ENCODE results near the gene GLDC.

Gene GLDC

DNA sequence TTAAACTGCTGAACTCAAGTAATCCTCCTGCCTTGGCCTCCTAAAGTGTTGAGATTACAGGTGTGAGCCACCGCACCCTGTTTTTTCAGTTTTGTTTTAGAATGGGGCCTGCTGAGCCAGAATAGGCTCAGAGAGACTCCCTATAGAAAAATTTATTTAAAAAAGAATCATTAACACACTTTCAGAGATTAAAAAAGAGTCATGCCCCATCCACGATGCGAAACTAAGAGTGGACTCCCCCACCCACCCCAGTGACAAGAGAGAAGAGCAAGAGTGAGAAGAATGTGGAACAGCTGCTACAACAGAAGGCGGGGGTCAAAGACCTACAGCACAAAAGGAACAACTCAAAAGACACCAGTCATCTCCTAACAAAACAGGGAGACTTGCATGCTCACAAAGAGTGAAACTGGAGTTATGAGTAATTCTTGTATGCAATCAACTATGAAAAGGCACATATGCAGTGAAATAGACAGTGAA is 47.2 kb downstream of the GLDC start:
- TF ChIP-seq, protein P1, sequence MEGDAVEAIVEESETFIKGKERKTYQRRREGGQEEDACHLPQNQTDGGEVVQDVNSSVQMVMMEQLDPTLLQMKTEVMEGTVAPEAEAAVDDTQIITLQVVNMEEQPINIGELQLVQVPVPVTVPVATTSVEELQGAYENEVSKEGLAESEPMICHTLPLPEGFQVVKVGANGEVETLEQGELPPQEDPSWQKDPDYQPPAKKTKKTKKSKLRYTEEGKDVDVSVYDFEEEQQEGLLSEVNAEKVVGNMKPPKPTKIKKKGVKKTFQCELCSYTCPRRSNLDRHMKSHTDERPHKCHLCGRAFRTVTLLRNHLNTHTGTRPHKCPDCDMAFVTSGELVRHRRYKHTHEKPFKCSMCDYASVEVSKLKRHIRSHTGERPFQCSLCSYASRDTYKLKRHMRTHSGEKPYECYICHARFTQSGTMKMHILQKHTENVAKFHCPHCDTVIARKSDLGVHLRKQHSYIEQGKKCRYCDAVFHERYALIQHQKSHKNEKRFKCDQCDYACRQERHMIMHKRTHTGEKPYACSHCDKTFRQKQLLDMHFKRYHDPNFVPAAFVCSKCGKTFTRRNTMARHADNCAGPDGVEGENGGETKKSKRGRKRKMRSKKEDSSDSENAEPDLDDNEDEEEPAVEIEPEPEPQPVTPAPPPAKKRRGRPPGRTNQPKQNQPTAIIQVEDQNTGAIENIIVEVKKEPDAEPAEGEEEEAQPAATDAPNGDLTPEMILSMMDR (IDR thresholded peaks at IDR 0.05; ENCODE audit: insufficient read depth, low read depth, low read length, missing control alignments): no peak
- peak; percentile 94 for DNase-seq (ENCODE audit: low read depth)
- H3K4me3 ChIP-seq (ENCODE audit: low read depth, low read length): no peak overlapping the region

DNA sequence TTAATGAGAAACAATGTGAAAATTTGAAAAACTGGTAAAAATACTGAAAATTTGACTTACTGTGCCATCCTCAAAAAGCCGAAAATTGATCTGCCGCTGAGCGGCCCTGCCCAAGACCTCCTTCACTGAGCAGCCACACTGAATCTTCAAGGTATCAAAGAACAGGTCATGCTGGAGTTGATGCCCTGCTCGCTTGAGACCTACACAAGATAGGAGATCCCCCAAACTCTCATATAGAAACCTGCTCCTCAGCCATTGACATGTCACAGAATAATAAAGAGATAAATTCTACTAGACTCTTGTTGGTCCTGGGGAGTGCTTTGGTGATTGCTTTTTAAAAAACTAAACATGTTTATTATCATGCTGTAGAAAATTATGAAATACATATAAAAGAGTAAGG is 52.7 kb downstream of the GLDC start:
- H3K4me3 ChIP-seq (ENCODE audit: low read depth, low read length): no peak overlapping the region
- DNase-seq (ENCODE audit: low read depth): no peak
- TF ChIP-seq, protein P1 (IDR thresholded peaks at IDR 0.05; ENCODE audit: insufficient read depth, low read depth, low read length, missing control alignments): no peak

DNA sequence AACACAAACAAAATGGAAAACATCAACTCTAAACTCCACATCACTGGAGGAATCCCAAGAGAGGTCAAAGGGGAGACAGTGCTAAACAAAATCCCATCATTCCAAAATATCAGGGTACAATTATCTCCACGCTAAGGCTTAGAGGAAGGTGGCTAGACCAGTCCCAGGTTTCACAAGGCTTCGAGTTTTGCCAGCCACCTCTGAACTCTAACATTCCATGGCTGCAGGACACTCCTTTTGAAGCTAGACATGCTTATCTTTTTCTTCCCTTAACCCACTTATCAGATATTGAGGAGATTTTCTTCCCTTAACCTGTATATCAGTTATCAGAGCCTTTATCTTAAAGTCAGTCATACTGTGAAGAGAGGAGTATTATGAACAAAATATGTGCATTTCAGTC is 53.3 kb downstream of the GLDC start:
- H3K4me3 ChIP-seq (ENCODE audit: low read depth, low read length): no peak overlapping the region
- TF ChIP-seq, protein P1 (IDR thresholded peaks at IDR 0.05; ENCODE audit: insufficient read depth, low read depth, low read length, missing control alignments): no peak
- DNase-seq (ENCODE audit: low read depth): no peak

DNA sequence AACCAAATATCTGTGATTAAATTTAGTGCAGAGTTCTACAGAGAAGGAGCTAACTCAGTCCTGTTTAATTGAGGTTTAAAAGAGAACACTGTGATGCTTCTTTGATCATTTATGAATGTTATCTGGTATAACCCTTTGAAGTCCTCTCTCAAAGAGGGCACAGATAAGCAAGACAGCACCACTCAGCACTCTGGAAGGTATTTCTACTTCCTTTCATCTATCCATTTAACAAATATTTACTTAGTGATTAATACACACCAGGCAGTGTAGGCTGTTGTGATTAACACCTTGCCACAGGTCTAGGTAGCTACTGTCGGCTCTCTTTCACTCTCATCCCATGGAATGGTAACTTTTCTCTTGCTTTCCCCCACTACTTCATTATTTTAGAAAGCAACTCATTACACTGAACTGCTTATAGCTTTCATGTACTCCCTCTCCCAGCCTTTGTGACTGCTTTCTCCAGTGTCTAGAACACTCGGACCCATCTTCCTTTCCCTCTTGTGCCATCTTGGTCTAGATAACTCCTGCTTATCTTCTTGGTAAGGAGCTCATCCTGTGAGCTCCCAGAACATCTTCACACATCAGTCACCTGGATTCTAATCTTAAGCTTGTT is 54.7 kb downstream of the GLDC start:
- TF ChIP-seq, protein P1 (IDR thresholded peaks at IDR 0.05; ENCODE audit: insufficient read depth, low read depth, low read length, missing control alignments): no peak
- no peak for DNase-seq (ENCODE audit: low read depth)
- no peak overlapping the region for H3K4me3 ChIP-seq (ENCODE audit: low read depth, low read length)

DNA sequence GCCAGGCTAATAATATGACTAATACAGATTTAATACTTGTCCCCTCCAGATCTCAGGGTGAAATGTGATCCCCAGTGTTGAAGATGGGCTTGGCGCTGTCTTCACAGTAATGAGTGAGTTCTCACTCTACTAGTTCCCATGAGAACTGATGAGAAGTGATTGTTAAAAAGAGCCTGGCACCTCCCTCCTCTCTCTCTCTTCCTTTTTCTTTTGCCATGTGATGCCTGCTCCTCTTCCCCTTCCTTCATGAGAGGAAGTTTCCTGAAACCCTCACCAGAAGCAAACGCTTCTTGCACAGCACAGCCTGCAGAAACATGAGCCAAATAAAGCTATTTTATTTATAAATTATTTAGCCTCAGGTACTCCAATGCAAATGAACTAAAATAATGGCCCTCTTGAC is 55.2 kb downstream of the GLDC start:
- no peak overlapping the region for H3K4me3 ChIP-seq (ENCODE audit: low read depth, low read length)
- DNase-seq (ENCODE audit: low read depth): no peak
- TF ChIP-seq, protein P1 (IDR thresholded peaks at IDR 0.05; ENCODE audit: insufficient read depth, low read depth, low read length, missing control alignments): no peak

DNA sequence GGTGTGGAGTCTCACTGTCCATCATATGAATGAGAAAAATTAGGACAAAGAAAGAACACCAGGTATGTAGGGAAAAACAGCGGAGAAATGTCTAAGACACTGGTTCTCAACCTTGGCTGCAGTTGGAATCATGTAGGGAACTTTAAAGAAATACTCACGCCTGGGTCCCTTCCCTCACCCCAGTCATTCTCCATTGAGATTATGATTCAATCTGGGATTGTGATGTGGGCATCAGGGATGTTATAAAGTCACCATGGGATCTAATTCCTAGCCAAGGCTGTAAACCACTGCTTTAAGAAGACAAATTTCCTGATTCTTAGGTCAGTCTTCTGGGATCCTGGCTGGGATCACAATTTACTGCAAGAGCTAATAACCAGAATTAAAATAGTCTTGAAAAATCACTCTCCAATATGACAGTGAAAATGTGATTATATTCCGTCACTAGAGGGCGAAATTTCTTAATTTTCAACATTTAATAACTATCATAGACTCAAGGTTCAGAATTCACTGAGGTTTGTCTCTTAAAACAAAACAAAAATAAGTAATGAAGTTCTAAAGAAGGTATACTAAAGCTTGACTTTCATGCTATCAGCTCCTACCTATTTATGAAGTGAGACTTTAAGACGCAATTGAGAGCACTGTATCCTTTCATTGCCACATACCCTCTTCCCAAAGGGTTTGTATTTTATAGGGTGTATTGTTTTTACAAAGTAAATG is 60.5 kb downstream of the GLDC start:
- DNase-seq (ENCODE audit: low read depth): peak; percentile 65
- TF ChIP-seq, protein P1 (IDR thresholded peaks at IDR 0.05; ENCODE audit: insufficient read depth, low read depth, low read length, missing control alignments): peak; percentile 33
- H3K4me3 ChIP-seq (ENCODE audit: low read depth, low read length): no peak overlapping the region
